ENCODE results near the gene EDEM2. TPM values are rescaled to one million over a fixed set of nuclear protein-coding genes. Genes with fewer than 3 reads are reported as not detected.

The EDEM2 gene
- polyA plus RNA-seq, 1 donor (not counting 4 experiments of a cell fraction or from before 2014, with no cell fraction given) = 15.4 TPM

DNA sequence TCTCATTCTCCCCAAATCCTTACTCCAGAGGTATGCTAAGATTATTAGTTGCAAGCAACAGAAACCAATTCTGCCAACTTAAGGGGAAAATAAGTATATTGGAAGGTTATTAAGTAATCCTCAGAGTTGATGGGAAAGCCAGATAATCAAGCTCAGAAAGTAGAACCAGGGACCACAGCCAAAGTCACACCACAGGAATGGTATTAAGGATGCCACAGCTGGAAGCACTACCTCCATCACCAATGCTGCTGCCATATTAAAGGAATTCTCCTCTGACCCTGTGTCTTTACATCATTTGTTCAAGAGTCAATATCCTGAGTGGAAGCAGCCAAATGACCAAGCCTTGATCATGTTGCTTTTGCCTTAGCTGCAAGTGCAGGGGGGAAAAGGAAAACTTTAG lies 34.6 kb upstream of the EDEM2 start:
- FAIRE-seq (no peak), DNase-seq (ENCODE audit: low read depth, low spot score) (no peak)
- Histone ChIP-seq H3K9me3 (ENCODE audit: control insufficient read depth, low read depth, low read length) (no peaks in the 10 kb centered on the region), H3K4me2 (ENCODE audit: control insufficient read depth, extremely low read depth, insufficient read depth, low read depth, low read length) (no peak overlapping the region), H3K9ac (ENCODE audit: control insufficient read depth, extremely low read depth, insufficient read depth, low read length) (no peak overlapping the region), H4K20me1 (ENCODE audit: control insufficient read depth, extremely low read depth, insufficient read depth, low read length) (no peaks in the 10 kb centered on the region), H3K9me1 (ENCODE audit: control insufficient read depth, extremely low read depth, insufficient read depth, low read length) (no peaks in the 10 kb centered on the region), H3K4me3 (ENCODE audit: control insufficient read depth in 2 of 3, extremely low read depth in 1 of 3, insufficient read depth in 2 of 3, low read depth in 1 of 3, low read length in 3 of 3) (no peak overlapping the region), H3K4me1 (ENCODE audit: control insufficient read depth, extremely low read depth, insufficient read depth, low read length) (no peaks in the 10 kb centered on the region), H3K27ac (ENCODE audit: control insufficient read depth, insufficient read depth, low read length) (no peak overlapping the region), H3K27me3 (ENCODE audit: control insufficient read depth, extremely low read depth, insufficient read depth, low read length) (no peaks in the 10 kb centered on the region), H3K79me2 (ENCODE audit: control insufficient read depth, insufficient read depth, low read length) (no peaks in the 10 kb centered on the region), H3K36me3 (ENCODE audit: control insufficient read depth in 2 of 2, extremely low read depth in 1 of 2, insufficient read depth in 2 of 2, low read length in 2 of 2) (peaks cover 4 to 11% of the 10 kb centered on the region in 2 experiments), H2AFZ (ENCODE audit: control insufficient read depth, low read length) (no peak overlapping the region)
- dilution Hi-C loops (cut with MboI; ENCODE audit: extremely low pct_ligation_motif_present, low sequenced_read_pairs) = no loop called here
- TF ChIP-seq, protein P1, sequence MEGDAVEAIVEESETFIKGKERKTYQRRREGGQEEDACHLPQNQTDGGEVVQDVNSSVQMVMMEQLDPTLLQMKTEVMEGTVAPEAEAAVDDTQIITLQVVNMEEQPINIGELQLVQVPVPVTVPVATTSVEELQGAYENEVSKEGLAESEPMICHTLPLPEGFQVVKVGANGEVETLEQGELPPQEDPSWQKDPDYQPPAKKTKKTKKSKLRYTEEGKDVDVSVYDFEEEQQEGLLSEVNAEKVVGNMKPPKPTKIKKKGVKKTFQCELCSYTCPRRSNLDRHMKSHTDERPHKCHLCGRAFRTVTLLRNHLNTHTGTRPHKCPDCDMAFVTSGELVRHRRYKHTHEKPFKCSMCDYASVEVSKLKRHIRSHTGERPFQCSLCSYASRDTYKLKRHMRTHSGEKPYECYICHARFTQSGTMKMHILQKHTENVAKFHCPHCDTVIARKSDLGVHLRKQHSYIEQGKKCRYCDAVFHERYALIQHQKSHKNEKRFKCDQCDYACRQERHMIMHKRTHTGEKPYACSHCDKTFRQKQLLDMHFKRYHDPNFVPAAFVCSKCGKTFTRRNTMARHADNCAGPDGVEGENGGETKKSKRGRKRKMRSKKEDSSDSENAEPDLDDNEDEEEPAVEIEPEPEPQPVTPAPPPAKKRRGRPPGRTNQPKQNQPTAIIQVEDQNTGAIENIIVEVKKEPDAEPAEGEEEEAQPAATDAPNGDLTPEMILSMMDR (optimal IDR thresholded peaks at IDR 0.05 in 1 of 3, IDR thresholded peaks at IDR 0.05 in 1 of 3, conservative IDR thresholded peaks at IDR 0.05 in 1 of 3; ENCODE audit: extremely low read depth in 1 of 3, insufficient read depth in 2 of 3, low read length in 3 of 3) = no peak
- TF ChIP-seq EZH2 (IDR thresholded peaks at IDR 0.05; ENCODE audit: low read length) = no peak

DNA sequence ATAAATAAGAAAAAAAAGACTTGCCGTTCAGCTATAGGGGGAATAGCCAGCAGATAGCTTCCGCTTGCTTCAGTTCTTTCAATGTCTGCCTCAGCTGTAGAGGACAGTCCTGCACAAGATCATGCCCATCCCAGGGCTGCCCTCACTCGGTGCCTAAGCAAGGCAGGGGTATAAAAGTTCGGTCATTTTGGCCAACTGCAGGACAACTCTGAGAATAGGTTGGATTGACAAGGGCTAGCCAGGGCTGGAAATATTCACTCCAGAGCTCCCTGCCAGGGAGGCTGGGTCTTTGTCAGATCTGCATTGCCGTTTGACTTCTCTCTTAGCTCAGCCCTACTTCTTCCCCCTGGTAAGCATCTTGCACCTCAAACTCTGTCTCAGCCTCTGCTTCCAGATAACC lies 33.1 kb upstream of the EDEM2 start:
- TF ChIP-seq EZH2 (IDR thresholded peaks at IDR 0.05; ENCODE audit: low read length) = no peak
- TF ChIP-seq, protein P1 (optimal IDR thresholded peaks at IDR 0.05 in 1 of 3, IDR thresholded peaks at IDR 0.05 in 1 of 3, conservative IDR thresholded peaks at IDR 0.05 in 1 of 3; ENCODE audit: extremely low read depth in 1 of 3, insufficient read depth in 2 of 3, low read length in 3 of 3) = no peak
- Histone ChIP-seq H3K4me1 (ENCODE audit: control insufficient read depth, extremely low read depth, insufficient read depth, low read length) (no peaks in the 10 kb centered on the region), H3K36me3 (ENCODE audit: control insufficient read depth in 2 of 2, extremely low read depth in 1 of 2, insufficient read depth in 2 of 2, low read length in 2 of 2) (peaks cover 9 to 20% of the 10 kb centered on the region in 2 experiments), H3K27me3 (ENCODE audit: control insufficient read depth, extremely low read depth, insufficient read depth, low read length) (no peaks in the 10 kb centered on the region), H3K4me3 (ENCODE audit: control insufficient read depth in 2 of 3, extremely low read depth in 1 of 3, insufficient read depth in 2 of 3, low read depth in 1 of 3, low read length in 3 of 3) (no peak overlapping the region), H2AFZ (ENCODE audit: control insufficient read depth, low read length) (no peak overlapping the region), H3K79me2 (ENCODE audit: control insufficient read depth, insufficient read depth, low read length) (no peaks in the 10 kb centered on the region), H4K20me1 (ENCODE audit: control insufficient read depth, extremely low read depth, insufficient read depth, low read length) (no peaks in the 10 kb centered on the region), H3K9me1 (ENCODE audit: control insufficient read depth, extremely low read depth, insufficient read depth, low read length) (no peaks in the 10 kb centered on the region), H3K27ac (ENCODE audit: control insufficient read depth, insufficient read depth, low read length) (no peak overlapping the region), H3K9me3 (ENCODE audit: control insufficient read depth, low read depth, low read length) (no peaks in the 10 kb centered on the region), H3K4me2 (ENCODE audit: control insufficient read depth, extremely low read depth, insufficient read depth, low read depth, low read length) (no peak overlapping the region), H3K9ac (ENCODE audit: control insufficient read depth, extremely low read depth, insufficient read depth, low read length) (no peak overlapping the region)
- DNase-seq (ENCODE audit: low read depth, low spot score) (no peak), FAIRE-seq (no peak)
- dilution Hi-C loops (cut with MboI; ENCODE audit: extremely low pct_ligation_motif_present, low sequenced_read_pairs) = no loop called here

Data from keratinocyte (primary cell).